ENCODE measurements around the gene ZNF99. TPM values are rescaled to one million over a fixed set of nuclear protein-coding genes. Genes with fewer than 3 reads are reported as not detected.
"Not testable (repeated sequence)": the region's sequence is repeated elsewhere in the genome, so short reads cannot be mapped to it uniquely, and the experiment has no call there.

Gene ZNF99
- total and polyA plus RNA-seq, 8 donors = 0.37 TPM; not detected in 7

GRCh38 chr19:22807061-22807835, 23.3 kb upstream of the ZNF99 start:
- no peak for DNase-seq
- H3K27ac ChIP-seq = no peak overlapping the region
- H3K4me3 ChIP-seq = no peak overlapping the region
- TF ChIP-seq POLR2AphosphoS5 (IDR thresholded peaks at IDR 0.05) (no peak), EP300 (IDR thresholded peaks at IDR 0.05) (no peak), POLR2A (IDR thresholded peaks at IDR 0.05) (no peak), CTCF (IDR thresholded peaks at IDR 0.05) (no peak)
- H3K4me1 ChIP-seq = peaks cover 0 to 7% (median 0%) of the 10 kb centered on the region in 4 donors
- H3K27me3 ChIP-seq = peaks cover 4 to 23% (median 10%) of the 10 kb centered on the region in 3 donors
- H3K36me3 ChIP-seq = no peaks in the 10 kb centered on the region
- WGBS, 5 donors = 11 to 14% (median 13%) methylated on average over 27 to 72 of the region's 72 CpGs
- peaks cover 3 to 90% (median 74%) of the 10 kb centered on the region in 4 donors for H3K9me3 ChIP-seq
- intact Hi-C loops (cut with DNase I; ENCODE audit: low total_unique reads) = no loop called here

- Histone ChIP-seq H3K27me3 (peaks cover 4 to 23% (median 10%) of the 10 kb centered on the region in 3 donors), H3K27ac (no peak overlapping the region), H3K4me3 (no peak overlapping the region), H3K9me3 (peaks cover 3 to 90% (median 75%) of the 10 kb centered on the region in 4 donors), H3K36me3 (no peaks in the 10 kb centered on the region), H3K4me1 (peaks cover 0 to 7% (median 0%) of the 10 kb centered on the region in 4 donors)
- DNase-seq = no peak
- intact Hi-C loops (cut with DNase I; ENCODE audit: low total_unique reads) = no loop called here
- 23 to 27% (median 25%) methylated on average over 10 to 11 of the region's 11 CpGs for whole genome bisulfite sequencing, 5 donors
- TF ChIP-seq EP300 (IDR thresholded peaks at IDR 0.05) (no peak), POLR2AphosphoS5 (IDR thresholded peaks at IDR 0.05) (no peak), POLR2A (IDR thresholded peaks at IDR 0.05) (no peak)
These were observed 22.5 kb upstream of the ZNF99 start for GRCh38 chr19:22806418-22806817.

DNA sequence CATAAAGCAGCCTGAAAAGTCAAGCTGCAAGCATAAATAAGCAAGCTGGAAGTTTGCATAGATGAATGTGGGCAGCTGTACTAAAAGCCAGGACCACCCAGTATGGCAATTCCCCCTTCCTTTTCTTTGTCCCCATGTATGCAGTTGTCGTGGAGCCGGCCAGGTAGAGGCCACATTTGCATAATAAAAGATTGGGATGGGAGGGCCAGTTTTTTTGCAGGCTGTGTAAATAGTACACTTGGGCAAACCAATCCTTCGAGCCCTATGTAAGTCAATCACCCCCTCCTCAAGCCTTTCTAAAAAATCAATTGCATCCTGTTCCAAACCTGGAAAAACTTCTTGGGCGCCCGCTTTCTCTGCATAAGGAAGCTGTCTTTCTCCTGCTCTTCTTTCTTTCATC, 13.1 kb upstream of the ZNF99 start:
- TF ChIP-seq CTCF (IDR thresholded peaks at IDR 0.05) = no peak
- no peak for TF ChIP-seq POLR2AphosphoS5 (IDR thresholded peaks at IDR 0.05)
- no peak for TF ChIP-seq POLR2A (IDR thresholded peaks at IDR 0.05)
- Histone ChIP-seq H3K27me3 (no peaks in the 10 kb centered on the region), H3K27ac (no peak overlapping the region), H3K4me3 (no peak overlapping the region), H3K36me3 (no peaks in the 10 kb centered on the region), H3K4me1 (no peaks in the 10 kb centered on the region), H3K9me3 (peaks cover 0 to 100% (median 59%) of the 10 kb centered on the region in 4 donors)
- no peak for DNase-seq
- intact Hi-C loops (cut with DNase I; ENCODE audit: low total_unique reads) = no loop called here
- WGBS, 5 donors = 37 to 47% (median 38%) methylated on average over 5 of the region's 5 CpGs

- H3K4me1 ChIP-seq; H3K36me3 ChIP-seq; intact Hi-C loops (cut with DNase I; ENCODE audit: low total_unique reads); H3K27me3 ChIP-seq; DNase-seq; H3K4me3 ChIP-seq; H3K27ac ChIP-seq: not testable (repeated sequence)
- H3K9me3 ChIP-seq = peaks cover 0 to 86% (median 42%) of the 10 kb centered on the region in 4 donors
- 91 to 96% (median 94%) methylated on average over 4 of the region's 4 CpGs for WGBS, 5 donors
These were observed 8.9 kb upstream of the ZNF99 start for GRCh38 chr19:22792863-22793262.

DNA sequence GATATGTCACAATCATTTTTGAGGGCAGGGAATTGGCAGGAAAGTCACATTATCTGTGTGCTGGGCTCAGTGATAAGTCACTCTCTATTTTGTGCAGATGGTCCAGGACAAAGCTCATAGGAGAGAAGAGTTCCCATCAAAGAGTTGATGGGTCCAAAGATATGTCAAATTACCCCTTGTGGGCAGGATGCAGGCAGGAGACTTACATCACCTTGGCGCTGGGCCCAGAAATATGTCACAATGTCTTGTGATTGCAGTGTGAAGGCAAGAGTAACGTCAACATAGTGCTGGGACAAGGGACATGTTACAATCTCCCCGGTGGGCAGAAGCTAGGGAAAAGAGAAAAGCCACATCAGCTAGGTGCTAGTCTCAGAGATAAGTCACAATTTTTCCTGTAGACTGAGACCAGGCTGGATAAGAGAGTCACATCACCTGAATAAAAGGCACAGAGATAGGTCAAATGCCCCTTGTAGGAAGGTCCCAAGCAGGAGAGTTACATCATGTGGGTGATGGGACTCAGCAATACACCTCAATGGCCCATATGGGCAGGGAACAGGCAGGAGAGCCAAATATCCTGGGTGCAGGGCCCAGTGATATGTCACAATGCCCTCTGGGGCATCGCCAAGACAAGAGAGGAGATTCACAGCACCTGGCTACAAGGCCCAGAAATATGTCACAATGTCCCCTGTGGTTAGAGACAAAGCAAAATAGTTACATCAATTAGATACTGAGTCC, 47.9 kb downstream of the ZNF99 start:
- TF ChIP-seq CTCF (IDR thresholded peaks at IDR 0.05) = no peak
- no peak for TF ChIP-seq POLR2AphosphoS5 (IDR thresholded peaks at IDR 0.05)
- no peak for TF ChIP-seq EP300 (IDR thresholded peaks at IDR 0.05)
- TF ChIP-seq POLR2A (IDR thresholded peaks at IDR 0.05) = no peak
- 74 to 81% (median 79%) methylated on average over 4 of the region's 4 CpGs for WGBS, 5 donors

More for the DNA sequence above, 47.9 kb downstream of the ZNF99 start:
- no peak overlapping the region for H3K4me3 ChIP-seq
- intact Hi-C loops (cut with DNase I; ENCODE audit: low total_unique reads) = no loop called here
- no peak overlapping the region for H3K27ac ChIP-seq
- DNase-seq = no peak
- no peaks in the 10 kb centered on the region for H3K4me1 ChIP-seq
- no peaks in the 10 kb centered on the region for H3K27me3 ChIP-seq
- H3K9me3 ChIP-seq = peaks cover 0 to 96% (median 50%) of the 10 kb centered on the region in 4 donors
- H3K36me3 ChIP-seq = no peaks in the 10 kb centered on the region

Measured in stomach (tissue), 9 donors.